Activated T-cell treated with anti-CD3 and anti-CD28 coated beads, Interleukin-2, amount 50 U/mL, for 24 hours (primary cell): ENCODE measurements around the gene DGKI.
"Not testable (repeated sequence)": the region's sequence is repeated elsewhere in the genome, so short reads cannot be mapped to it uniquely, and the experiment has no call there.

Experiments
- DNase-seq: peaks from one replicate; pipeline ENCODE4 v3.0.0-alpha.2; 2020
- H3K27ac Mint-ChIP-seq: 2 replicates; pipeline ENCODE4 v1.8.0; 2020; ENCODE audit warnings: mild to moderate bottlenecking, mixed read lengths
- H3K27me3 Mint-ChIP-seq: 2 replicates; pipeline ENCODE4 v1.8.0; 2020; ENCODE audit warnings: mixed read lengths
- H3K36me3 Mint-ChIP-seq: 2 replicates; pipeline ENCODE4 v1.8.0; 2020; ENCODE audit warnings: low read depth, mixed read lengths
- H3K4me1 Mint-ChIP-seq: 2 replicates; pipeline ENCODE4 v1.8.0; 2020; ENCODE audit warnings: low read depth, mixed read lengths
- H3K4me3 Mint-ChIP-seq: 2 replicates; pipeline ENCODE4 v1.8.0; 2020; ENCODE audit warnings: mild to moderate bottlenecking, moderate library complexity, mixed read lengths
- H3K9me3 Mint-ChIP-seq: 2 replicates; pipeline ENCODE4 v1.8.0; 2020; ENCODE audit warnings: mixed read lengths

The DGKI gene

GRCh38 chr7:137834552-137834951 is 12.2 kb downstream of the DGKI start:
- Mint-ChIP-seq H3K27ac (no peak overlapping the region), H3K4me3 (no peak overlapping the region), H3K9me3 (peaks cover 19% of the 10 kb centered on the region), H3K27me3 (peaks cover 51% of the 10 kb centered on the region), H3K4me1 (no peaks in the 10 kb centered on the region), H3K36me3 (no peaks in the 10 kb centered on the region)
- DNase-seq, result no peak

GRCh38 chr7:137832990-137833389 is 13.8 kb downstream of the DGKI start:
- H3K27me3 Mint-ChIP-seq, result peaks cover 49% of the 10 kb centered on the region
- H3K9me3 Mint-ChIP-seq, result peaks cover 19% of the 10 kb centered on the region
- H3K4me3 Mint-ChIP-seq, H3K36me3 Mint-ChIP-seq, H3K4me1 Mint-ChIP-seq, H3K27ac Mint-ChIP-seq, DNase-seq: not testable (repeated sequence)

- Mint-ChIP-seq H3K9me3 (peaks cover 19% of the 10 kb centered on the region), H3K4me3 (no peak overlapping the region), H3K27me3 (peaks cover 48% of the 10 kb centered on the region), H3K27ac (no peak overlapping the region), H3K4me1 (no peaks in the 10 kb centered on the region), H3K36me3 (no peaks in the 10 kb centered on the region)
- DNase-seq, result no peak
These were observed 14.4 kb downstream of the DGKI start for GRCh38 chr7:137832382-137832781.

GRCh38 chr7:137831555-137831954 is 15.2 kb downstream of the DGKI start:
- peaks cover 45% of the 10 kb centered on the region for H3K27me3 Mint-ChIP-seq
- DNase-seq, H3K36me3 Mint-ChIP-seq, H3K27ac Mint-ChIP-seq, H3K4me3 Mint-ChIP-seq, H3K4me1 Mint-ChIP-seq: not testable (repeated sequence)
- H3K9me3 Mint-ChIP-seq, result peaks cover 19% of the 10 kb centered on the region

GRCh38 chr7:137829337-137829992 is 17.3 kb downstream of the DGKI start:
- Mint-ChIP-seq H3K9me3 (peaks cover 15% of the 10 kb centered on the region), H3K27ac (no peak overlapping the region), H3K4me1 (no peaks in the 10 kb centered on the region), H3K27me3 (peaks cover 42% of the 10 kb centered on the region), H3K36me3 (no peaks in the 10 kb centered on the region), H3K4me3 (no peak overlapping the region)
- DNase-seq, result no peak

GRCh38 chr7:137828456-137828855 is 18.3 kb downstream of the DGKI start:
- Mint-ChIP-seq H3K36me3 (no peaks in the 10 kb centered on the region), H3K4me1 (no peaks in the 10 kb centered on the region), H3K27ac (no peak overlapping the region), H3K27me3 (peaks cover 35% of the 10 kb centered on the region), H3K9me3 (peaks cover 13% of the 10 kb centered on the region), H3K4me3 (no peak overlapping the region)
- DNase-seq, result no peak

- Mint-ChIP-seq H3K27ac (no peak overlapping the region), H3K4me3 (no peak overlapping the region), H3K27me3 (peaks cover 35% of the 10 kb centered on the region), H3K4me1 (no peaks in the 10 kb centered on the region), H3K9me3 (no peaks in the 10 kb centered on the region), H3K36me3 (no peaks in the 10 kb centered on the region)
- DNase-seq, result no peak
These were observed 21.3 kb downstream of the DGKI start for GRCh38 chr7:137825489-137825888.

- no peaks in the 10 kb centered on the region for H3K4me1 Mint-ChIP-seq
- H3K9me3 Mint-ChIP-seq, result no peaks in the 10 kb centered on the region
These were observed 25.9 kb downstream of the DGKI start for GRCh38 chr7:137820677-137821420.

GRCh38 chr7:137820156-137820555 is 26.6 kb downstream of the DGKI start:
- Mint-ChIP-seq H3K9me3 (no peaks in the 10 kb centered on the region), H3K4me1 (no peaks in the 10 kb centered on the region), H3K27me3 (peaks cover 31% of the 10 kb centered on the region), H3K27ac (no peak overlapping the region), H3K4me3 (no peak overlapping the region), H3K36me3 (no peaks in the 10 kb centered on the region)
- DNase-seq, result no peak

More at GRCh38 chr7:137820677-137821420, 25.9 kb downstream of the DGKI start:
- no peak for DNase-seq
- Mint-ChIP-seq H3K4me3 (no peak overlapping the region), H3K27ac (no peak overlapping the region), H3K36me3 (no peaks in the 10 kb centered on the region), H3K27me3 (peaks cover 34% of the 10 kb centered on the region)

GRCh38 chr7:137818036-137818435 is 28.7 kb downstream of the DGKI start:
- no peaks in the 10 kb centered on the region for H3K36me3 Mint-ChIP-seq
- peaks cover 32% of the 10 kb centered on the region for H3K27me3 Mint-ChIP-seq
- H3K27ac Mint-ChIP-seq, result no peak overlapping the region
- no peak for DNase-seq
- H3K9me3 Mint-ChIP-seq, result no peaks in the 10 kb centered on the region
- no peak overlapping the region for H3K4me3 Mint-ChIP-seq
- H3K4me1 Mint-ChIP-seq, result no peaks in the 10 kb centered on the region

GRCh38 chr7:137816696-137817320 is 30.0 kb downstream of the DGKI start:
- Mint-ChIP-seq H3K4me1 (no peaks in the 10 kb centered on the region), H3K4me3 (no peak overlapping the region), H3K27ac (no peak overlapping the region), H3K9me3 (no peaks in the 10 kb centered on the region), H3K27me3 (peaks cover 30% of the 10 kb centered on the region), H3K36me3 (no peaks in the 10 kb centered on the region)
- DNase-seq, result no peak

GRCh38 chr7:137813541-137813940 is 33.2 kb downstream of the DGKI start:
- H3K27me3 Mint-ChIP-seq, result peaks cover 16% of the 10 kb centered on the region
- H3K9me3 Mint-ChIP-seq, result no peaks in the 10 kb centered on the region
- DNase-seq, result no peak
- no peak overlapping the region for H3K27ac Mint-ChIP-seq
- H3K36me3 Mint-ChIP-seq, result no peaks in the 10 kb centered on the region
- no peak overlapping the region for H3K4me3 Mint-ChIP-seq
- no peaks in the 10 kb centered on the region for H3K4me1 Mint-ChIP-seq

GRCh38 chr7:137810248-137810647 is 36.5 kb downstream of the DGKI start:
- H3K4me3 Mint-ChIP-seq, result no peak overlapping the region
- peaks cover 34% of the 10 kb centered on the region for H3K27me3 Mint-ChIP-seq
- no peak overlapping the region for H3K27ac Mint-ChIP-seq
- no peak for DNase-seq
- H3K9me3 Mint-ChIP-seq, result no peaks in the 10 kb centered on the region
- no peaks in the 10 kb centered on the region for H3K36me3 Mint-ChIP-seq
- no peaks in the 10 kb centered on the region for H3K4me1 Mint-ChIP-seq

GRCh38 chr7:137804836-137805235 is 41.9 kb downstream of the DGKI start:
- Mint-ChIP-seq H3K27ac (no peak overlapping the region), H3K9me3 (no peaks in the 10 kb centered on the region), H3K4me1 (no peaks in the 10 kb centered on the region), H3K4me3 (no peak overlapping the region), H3K27me3 (peaks cover 42% of the 10 kb centered on the region), H3K36me3 (no peaks in the 10 kb centered on the region)
- no peak for DNase-seq

- peaks cover 22% of the 10 kb centered on the region for H3K27me3 Mint-ChIP-seq
- no peaks in the 10 kb centered on the region for H3K36me3 Mint-ChIP-seq
- DNase-seq, result no peak
- H3K4me1 Mint-ChIP-seq, result no peaks in the 10 kb centered on the region
- H3K4me3 Mint-ChIP-seq, result no peak overlapping the region
- H3K9me3 Mint-ChIP-seq, result peaks cover 2% of the 10 kb centered on the region
- H3K27ac Mint-ChIP-seq, result no peak overlapping the region
These were observed 45.3 kb downstream of the DGKI start for GRCh38 chr7:137801491-137801890.
